Psoas muscle (tissue), 8 donors: ENCODE data around the gene EIF4A3. TPM values are rescaled to one million over a fixed set of nuclear protein-coding genes. Genes with fewer than 3 reads are reported as not detected.

ENCODE experiments used
- ATAC-seq, 4 donors: fragments of 200-7000 bp; cut with Tn5 transposase; one replicate each; pipeline ENCODE4 v1.9.1; 2020; ENCODE audit warnings: moderate library complexity in 3 of 4, mild to moderate bottlenecking in 2 of 4
- DNase-seq, 2 donors: peaks; one replicate each; pipeline ENCODE4 v3.0.0-alpha.2; 2020
- H3K27ac ChIP-seq: fragments of 200-600 bp; one replicate; pipeline ENCODE4 v1.8.0; 2022
- H3K27me3 ChIP-seq, 3 donors: fragments of 200-600 bp in 1 of 3; one replicate each; pipeline versions ENCODE4 v1.6.1 to v1.8.0; 2013 to 2022; ENCODE audit warnings: low read length in 2 of 3, mild to moderate bottlenecking in 2 of 3, moderate library complexity in 1 of 3; ENCODE audit not compliant: insufficient read depth in 3 of 3
- H3K36me3 ChIP-seq, 2 donors: fragments of 200-600 bp in 1 of 2; one replicate each; pipeline versions ENCODE4 v1.6.1 to v1.8.0; 2013 to 2022; ENCODE audit warnings: low read depth in 1 of 2, mild to moderate bottlenecking in 1 of 2, moderate library complexity in 1 of 2; ENCODE audit not compliant: insufficient read depth in 1 of 2
- H3K4me1 ChIP-seq: fragments of 200-600 bp; one replicate; pipeline ENCODE4 v1.8.0; 2022
- H3K4me3 ChIP-seq: fragments of 200-600 bp; one replicate; pipeline ENCODE4 v1.8.0; 2022; ENCODE audit warnings: mild to moderate bottlenecking
- H3K9me3 ChIP-seq: fragments of 200-600 bp; one replicate; pipeline ENCODE4 v1.8.0; 2022
- CTCF ChIP-seq: fragments of 200-600 bp; IDR thresholded peaks from one replicate; pipeline ENCODE4 v1.8.0; 2022; ENCODE audit warnings: antibody characterized with exemption
- WGBS, 3 donors: extraction: QIAGEN DNeasy Blood & Tissue Kit; methylation state at CpG; one replicate each; pipeline versions ENCODE4 v1.1.6 to v1.1.7; 2013; 5-methylcytosine and 5-hydroxymethylcytosine counted together
- intact Hi-C, 2 donors: fragments of 100-400 bp; cut with DNase I; formaldehyde crosslinking; loops; one replicate each; pipeline versions ENCODE4 v1.11.0 to v1.14.2; 2022
- polyA plus RNA-seq, 3 donors: library from polyadenylated mRNA; stranded (reverse); fragments of 200-250 nt; gene quantifications; one replicate each; pipeline ENCODE4 v1.2.3, GENCODE V29; 2013
- total RNA-seq, 4 donors: library from RNA; stranded (reverse); fragmentation: NEBNext Ultra II Directional in 2 of 4; extraction: Animal tissue kit (Norgen Biotek cat#: 25700) in 2 of 4; gene quantifications; one replicate each; pipeline versions ENCODE4 v1.2.1 to v1.2.4, GENCODE V29; 2021 to 2023
- donor health status: healthy with polysubstance abuse.
- donor health status: DM: no; HTN: no; CAD: no; lungs with moderate emphysema.
- donor health status: Bipolar disorder and iron deficiency.
- donor health status: healthy.
- donor health status: DM: yes; HTN: yes; CAD: no.
- donor health status: DM: no; HTN: no; CAD: no.
- donor health status: DM: no; HTN: no; CAD: no.
- donor health status: DM: yes; HTN: yes; CAD: no.

Gene EIF4A3
- total and polyA plus RNA-seq, 7 donors: 26.7 to 77.0 (median 36.0) TPM

GRCh38 chr17:80104956-80105375 is 42.0 kb downstream of the EIF4A3 start:
- WGBS, 3 donors: 82 to 88% (median 87%) methylated on average over 15 to 18 of the region's 18 CpGs
- DNase-seq (peak in 1 of 2 donors; percentile 47), ATAC-seq (no peak)
- no peaks in the 10 kb centered on the region for H3K27me3 ChIP-seq
- intact Hi-C loops: loop anchor here (5.0 to 10.0 kb wide), 2 partner anchors 37 to 260 kb away; no protein-coding TSS in a partner anchor
- H3K36me3 ChIP-seq: peaks cover 0 to 32% of the 10 kb centered on the region in 2 donors
- H3K4me3 ChIP-seq: no peak overlapping the region
- peaks cover 13% of the 10 kb centered on the region for H3K4me1 ChIP-seq
- no peak for TF ChIP-seq CTCF
- no peak overlapping the region for H3K27ac ChIP-seq
- H3K9me3 ChIP-seq: no peaks in the 10 kb centered on the region

DNA sequence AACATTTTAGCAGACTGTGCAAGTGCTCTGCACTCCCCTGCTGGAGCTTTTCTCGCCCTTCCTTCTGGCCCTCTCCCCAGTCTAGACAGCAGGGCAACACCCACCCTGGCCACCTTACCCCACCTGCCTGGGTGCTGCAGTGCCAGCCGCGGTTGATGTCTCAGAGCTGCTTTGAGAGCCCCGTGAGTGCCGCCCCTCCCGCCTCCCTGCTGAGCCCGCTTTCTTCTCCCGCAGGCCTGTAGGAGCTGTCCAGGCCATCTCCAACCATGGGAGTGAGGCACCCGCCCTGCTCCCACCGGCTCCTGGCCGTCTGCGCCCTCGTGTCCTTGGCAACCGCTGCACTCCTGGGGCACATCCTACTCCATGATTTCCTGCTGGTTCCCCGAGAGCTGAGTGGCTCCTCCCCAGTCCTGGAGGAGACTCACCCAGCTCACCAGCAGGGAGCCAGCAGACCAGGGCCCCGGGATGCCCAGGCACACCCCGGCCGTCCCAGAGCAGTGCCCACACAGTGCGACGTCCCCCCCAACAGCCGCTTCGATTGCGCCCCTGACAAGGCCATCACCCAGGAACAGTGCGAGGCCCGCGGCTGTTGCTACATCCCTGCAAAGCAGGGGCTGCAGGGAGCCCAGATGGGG is 42.5 kb downstream of the EIF4A3 start:
- H3K27me3 ChIP-seq: no peaks in the 10 kb centered on the region
- no peak overlapping the region for H3K4me3 ChIP-seq
- intact Hi-C loops: loop anchor here (5.0 to 10.0 kb wide), 2 partner anchors 38 to 260 kb away; no protein-coding TSS in a partner anchor
- H3K36me3 ChIP-seq: peaks cover 0 to 27% of the 10 kb centered on the region in 2 donors
- DNase-seq (peak in 1 of 2 donors; percentile 42), ATAC-seq (no peak)
- 61 to 72% (median 66%) methylated on average over 25 to 26 of the region's 26 CpGs for WGBS, 3 donors
- H3K9me3 ChIP-seq: no peaks in the 10 kb centered on the region
- no peak overlapping the region for H3K27ac ChIP-seq
- peaks cover 13% of the 10 kb centered on the region for H3K4me1 ChIP-seq
- no peak for TF ChIP-seq CTCF

DNA sequence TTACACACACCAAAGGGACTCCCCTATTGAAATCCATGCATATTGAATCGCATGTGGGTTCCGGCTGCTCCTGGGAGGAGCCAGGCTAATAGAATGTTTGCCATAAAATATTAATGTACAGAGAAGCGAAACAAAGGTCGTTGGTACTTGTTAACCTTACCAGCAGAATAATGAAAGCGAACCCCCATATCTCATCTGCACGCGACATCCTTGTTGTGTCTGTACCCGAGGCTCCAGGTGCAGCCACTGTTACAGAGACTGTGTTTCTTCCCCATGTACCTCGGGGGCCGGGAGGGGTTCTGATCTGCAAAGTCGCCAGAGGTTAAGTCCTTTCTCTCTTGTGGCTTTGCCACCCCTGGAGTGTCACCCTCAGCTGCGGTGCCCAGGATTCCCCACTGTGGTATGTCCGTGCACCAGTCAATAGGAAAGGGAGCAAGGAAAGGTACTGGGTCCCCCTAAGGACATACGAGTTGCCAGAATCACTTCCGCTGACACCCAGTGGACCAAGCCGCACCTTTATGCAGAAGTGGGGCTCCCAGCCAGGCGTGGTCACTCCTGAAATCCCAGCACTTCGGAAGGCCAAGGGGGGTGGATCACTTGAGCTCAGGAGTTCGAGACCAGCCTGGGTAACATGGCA is 43.4 kb downstream of the EIF4A3 start:
- Histone ChIP-seq H3K4me1 (peaks cover 13% of the 10 kb centered on the region), H3K36me3 (peaks cover 0 to 20% of the 10 kb centered on the region in 2 donors), H3K9me3 (no peaks in the 10 kb centered on the region), H3K4me3 (no peak overlapping the region), H3K27me3 (no peaks in the 10 kb centered on the region), H3K27ac (no peak overlapping the region)
- intact Hi-C loops: loop anchor here (5.0 to 10.0 kb wide), 2 partner anchors 39 to 261 kb away; no protein-coding TSS in a partner anchor
- TF ChIP-seq CTCF: no peak
- no peak for DNase-seq
- ATAC-seq: no peak
- WGBS, 3 donors: 87 to 89% (median 88%) methylated on average over 19 of the region's 19 CpGs

DNA sequence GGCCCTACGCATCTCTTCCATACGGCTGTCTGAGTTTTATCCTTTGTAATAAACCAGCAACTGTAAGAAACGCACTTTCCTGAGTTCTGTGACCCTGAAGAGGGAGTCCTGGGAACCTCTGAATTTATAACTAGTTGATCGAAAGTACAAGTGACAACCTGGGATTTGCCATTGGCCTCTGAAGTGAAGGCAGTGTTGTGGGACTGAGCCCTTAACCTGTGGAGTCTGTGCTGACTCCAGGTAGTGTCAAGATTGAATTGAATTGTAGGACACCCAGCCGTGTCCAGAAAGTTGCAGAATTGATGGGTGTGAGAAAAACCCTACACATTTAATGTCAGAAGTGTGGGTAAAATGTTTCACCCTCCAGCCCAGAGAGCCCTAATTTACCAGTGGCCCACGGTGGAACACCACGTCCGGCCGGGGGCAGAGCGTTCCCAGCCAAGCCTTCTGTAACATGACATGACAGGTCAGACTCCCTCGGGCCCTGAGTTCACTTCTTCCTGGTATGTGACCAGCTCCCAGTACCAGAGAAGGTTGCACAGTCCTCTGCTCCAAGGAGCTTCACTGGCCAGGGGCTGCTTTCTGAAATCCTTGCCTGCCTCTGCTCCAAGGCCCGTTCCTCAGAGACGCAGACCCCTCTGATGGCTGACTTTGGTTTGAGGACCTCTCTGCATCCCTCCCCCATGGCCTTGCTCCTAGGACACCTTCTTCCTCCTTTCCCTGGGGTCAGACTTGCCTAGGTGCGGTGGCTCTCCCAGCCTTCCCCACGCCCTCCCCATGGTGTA is 44.1 kb downstream of the EIF4A3 start:
- H3K9me3 ChIP-seq: no peaks in the 10 kb centered on the region
- H3K4me1 ChIP-seq: peaks cover 13% of the 10 kb centered on the region
- no peak overlapping the region for H3K27ac ChIP-seq
- no peak for DNase-seq
- ATAC-seq: no peak
- H3K36me3 ChIP-seq: peaks cover 0 to 13% of the 10 kb centered on the region in 2 donors
- H3K27me3 ChIP-seq: no peaks in the 10 kb centered on the region
- H3K4me3 ChIP-seq: peak overlapping the region; percentile 97
- TF ChIP-seq CTCF: no peak
- intact Hi-C loops: loop anchor here (5.0 to 10.0 kb wide), 2 partner anchors 39 to 262 kb away; no protein-coding TSS in a partner anchor
- 71 to 84% (median 74%) methylated on average over 15 of the region's 15 CpGs for WGBS, 3 donors
